Smooth muscle cell (in vitro differentiated cells): Measurements from ENCODE around the gene OLFML2B. TPM values are rescaled to one million over a fixed set of nuclear protein-coding genes. Genes with fewer than 3 reads are reported as not detected.
A peak's percentile ranks its signal among the peaks of the same experiment; 100 is the strongest.

Experiments used
- DNase-seq: peaks from one replicate; lab custom pipeline; 2025; ENCODE audit not compliant: unreplicated experiment; lab: John Stamatoyannopoulos, UW
- H2AFZ ChIP-seq: fragments of 200-600 bp; sonication (generic); 2 replicates; pipeline ENCODE4 v1.6.0; 2016; ENCODE audit warnings: antibody characterized with exemption, low read depth, mild to moderate bottlenecking
- H3F3A ChIP-seq: fragments of 200-600 bp; sonication (generic); 2 replicates; pipeline ENCODE4 v1.6.0; 2017; ENCODE audit warnings: antibody characterized with exemption, low read depth
- H3K27ac ChIP-seq: fragments of 200-600 bp; sonication (generic); 2 replicates; pipeline ENCODE4 v1.5.1; 2016; ENCODE audit warnings: low read depth, mild to moderate bottlenecking
- H3K27me3 ChIP-seq: fragments of 200-600 bp; sonication (generic); 2 replicates; pipeline ENCODE4 v1.6.1; 2016; ENCODE audit warnings: low read depth, mild to moderate bottlenecking
- H3K36me3 ChIP-seq: fragments of 200-600 bp; sonication (generic); 2 replicates; pipeline ENCODE4 v1.5.1; 2016; ENCODE audit warnings: low read depth
- H3K4me1 ChIP-seq: fragments of 200-600 bp; sonication (generic); 2 replicates; pipeline ENCODE4 v1.5.1; 2016; ENCODE audit warnings: low read depth
- H3K4me2 ChIP-seq: fragments of 200-600 bp; sonication (generic); 2 replicates; pipeline ENCODE4 v1.6.0; 2016; ENCODE audit warnings: mild to moderate bottlenecking
- H3K4me3 ChIP-seq: fragments of 200-600 bp; sonication (generic); 2 replicates; pipeline ENCODE4 v1.5.1; 2016; ENCODE audit warnings: mild to moderate bottlenecking
- H3K79me2 ChIP-seq: fragments of 200-600 bp; sonication (generic); 2 replicates; pipeline ENCODE4 v1.6.0; 2016; ENCODE audit warnings: low read depth, mild to moderate bottlenecking
- H3K9ac ChIP-seq: fragments of 200-600 bp; sonication (generic); 2 replicates; pipeline ENCODE4 v1.6.0; 2016; ENCODE audit warnings: low read depth
- H3K9me3 ChIP-seq: fragments of 200-600 bp; sonication (generic); replicated peaks from 2 replicates; pipeline ENCODE4 v1.5.1; 2016; ENCODE audit warnings: low read depth
- H4K20me1 ChIP-seq: fragments of 200-600 bp; sonication (generic); 2 replicates; pipeline ENCODE4 v1.6.0; 2016; ENCODE audit warnings: low read depth
- CTCF ChIP-seq: fragments of 200-600 bp; sonication (generic); IDR thresholded peaks from 2 replicates; pipeline ENCODE4 v1.5.1; 2017; ENCODE audit warnings: borderline replicate concordance, mild to moderate bottlenecking, antibody characterized with exemption; ENCODE audit not compliant: insufficient read depth, poor library complexity, severe bottlenecking
- WGBS: methylation state at CpG from one replicate; pipeline ENCODE4 v1.1.7; 2016; ENCODE audit warnings: low lambda C conversion rate; 5-methylcytosine and 5-hydroxymethylcytosine counted together
- polyA plus RNA-seq: library from polyadenylated mRNA; unstranded; fragments of >200 nt; fragmentation: Nextera tagmentation; extraction: Ambion mirVana; gene quantifications from 2 replicates; pipeline ENCODE4 v1.2.1, GENCODE V29; 2016
- total RNA-seq: library from RNA; depleted of rRNA; stranded (reverse); fragments of >200 nt; gene quantifications from 2 replicates; pipeline ENCODE4 v1.2.3, GENCODE V29; 2014

OLFML2B gene
- total and polyA plus RNA-seq, 2 experiments from 2014 or later, result 5.9 to 9.7 TPM

DNA sequence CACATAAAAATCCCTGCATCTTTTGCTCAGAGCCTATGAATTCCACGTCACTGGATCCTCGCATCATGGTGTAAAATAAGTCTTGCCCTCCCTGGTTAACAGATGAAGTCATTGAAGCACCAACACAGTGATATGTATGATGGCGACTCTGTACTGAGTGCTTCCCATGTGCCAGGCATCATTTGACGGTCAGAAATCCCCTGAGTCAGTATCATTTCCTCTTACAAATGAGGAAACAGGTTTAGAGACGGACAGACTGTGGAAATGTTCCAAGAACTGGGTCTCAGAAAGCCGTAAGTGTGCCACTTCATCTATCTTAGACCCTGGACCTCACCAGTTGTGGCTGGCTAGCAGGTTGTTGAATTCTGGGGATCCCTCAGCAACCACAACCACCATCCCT is 5.1 kb upstream of the OLFML2B start:
- H3K36me3 ChIP-seq, result no peaks in the 10 kb centered on the region
- H3K4me1 ChIP-seq, result peaks cover 7% of the 10 kb centered on the region
- no peaks in the 10 kb centered on the region for H3K9me3 ChIP-seq
- no peaks in the 10 kb centered on the region for H3F3A ChIP-seq
- H3K79me2 ChIP-seq, result no peaks in the 10 kb centered on the region
- no peaks in the 10 kb centered on the region for H3K27me3 ChIP-seq
- WGBS, result 86% methylated on average over 6 of the region's 6 CpGs
- H3K27ac ChIP-seq, result no peak overlapping the region
- no peaks in the 10 kb centered on the region for H4K20me1 ChIP-seq
- DNase-seq, result no peak
- TF ChIP-seq CTCF, result no peak
- no peak overlapping the region for H2AFZ ChIP-seq
- H3K4me3 ChIP-seq, result no peak overlapping the region
- H3K9ac ChIP-seq, result no peak overlapping the region
- H3K4me2 ChIP-seq, result no peak overlapping the region

- no peak overlapping the region for H3K4me3 ChIP-seq
- no peak overlapping the region for H2AFZ ChIP-seq
- H3K27ac ChIP-seq, result no peak overlapping the region
- no peaks in the 10 kb centered on the region for H3F3A ChIP-seq
- H3K4me2 ChIP-seq, result no peak overlapping the region
- H3K36me3 ChIP-seq, result no peaks in the 10 kb centered on the region
- no peak for TF ChIP-seq CTCF
- 92% methylated on average over 2 of the region's 2 CpGs for WGBS
- no peaks in the 10 kb centered on the region for H3K9me3 ChIP-seq
- no peaks in the 10 kb centered on the region for H3K27me3 ChIP-seq
- no peaks in the 10 kb centered on the region for H4K20me1 ChIP-seq
- DNase-seq, result no peak
- peaks cover 8% of the 10 kb centered on the region for H3K4me1 ChIP-seq
- H3K9ac ChIP-seq, result no peak overlapping the region
- no peaks in the 10 kb centered on the region for H3K79me2 ChIP-seq
Measured at GRCh38 chr1:162026881-162027280, 3.2 kb upstream of the OLFML2B start.

- no peaks in the 10 kb centered on the region for H4K20me1 ChIP-seq
- DNase-seq, result no peak
- H3K4me1 ChIP-seq, result peaks cover 12% of the 10 kb centered on the region
- no peak overlapping the region for H3K9ac ChIP-seq
- H3K9me3 ChIP-seq, result no peaks in the 10 kb centered on the region
- WGBS, result 90% methylated on average over 2 of the region's 2 CpGs
- no peak overlapping the region for H3K4me2 ChIP-seq
- no peak overlapping the region for H3K4me3 ChIP-seq
- H3K27ac ChIP-seq, result no peak overlapping the region
- H3K36me3 ChIP-seq, result no peaks in the 10 kb centered on the region
- no peaks in the 10 kb centered on the region for H3K27me3 ChIP-seq
- no peak for TF ChIP-seq CTCF
- no peak overlapping the region for H2AFZ ChIP-seq
- no peaks in the 10 kb centered on the region for H3K79me2 ChIP-seq
- no peaks in the 10 kb centered on the region for H3F3A ChIP-seq
Measured at GRCh38 chr1:162025541-162025940, 1.9 kb upstream of the OLFML2B start.

DNA sequence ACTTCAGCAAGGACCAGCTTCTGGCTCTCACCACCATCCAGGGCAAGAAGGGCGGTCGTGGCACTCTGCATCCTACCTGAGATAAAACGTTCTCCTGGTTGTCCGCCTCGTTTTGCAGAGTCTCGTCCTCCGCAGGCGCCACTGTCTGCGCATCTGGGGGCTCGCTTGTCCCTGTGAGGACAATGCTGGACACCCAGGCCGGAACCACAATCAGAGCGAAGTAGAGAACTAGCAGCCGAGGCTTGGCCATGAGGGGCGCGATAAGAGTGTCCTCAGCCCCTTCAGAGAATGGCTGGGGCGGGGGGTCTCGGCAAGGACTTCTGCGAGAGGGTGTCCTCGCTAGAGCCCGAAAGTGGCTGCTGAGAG is 505 bp downstream of the OLFML2B start:
- no peak overlapping the region for H3K27ac ChIP-seq
- no peak for TF ChIP-seq CTCF
- H3K9ac ChIP-seq, result no peak overlapping the region
- H3K79me2 ChIP-seq, result no peaks in the 10 kb centered on the region
- DNase-seq, result no peak
- peak overlapping the region; percentile 87 for H2AFZ ChIP-seq
- H3F3A ChIP-seq, result no peaks in the 10 kb centered on the region
- H3K4me2 ChIP-seq, result peak overlapping the region; percentile 99
- peaks cover 12% of the 10 kb centered on the region for H3K4me1 ChIP-seq
- peak overlapping the region; percentile 77 for H3K4me3 ChIP-seq
- no peaks in the 10 kb centered on the region for H4K20me1 ChIP-seq
- H3K27me3 ChIP-seq, result no peaks in the 10 kb centered on the region
- H3K9me3 ChIP-seq, result no peaks in the 10 kb centered on the region
- no peaks in the 10 kb centered on the region for H3K36me3 ChIP-seq
- 35% methylated on average over 20 of the region's 20 CpGs for WGBS
